ENCODE data around the gene DDI2. TPM values are rescaled to one million over a fixed set of nuclear protein-coding genes. Genes with fewer than 3 reads are reported as not detected.

The DDI2 gene
- total and polyA plus RNA-seq, 10 of the 15 experiments (the other 5 are each of a cell fraction or from before 2014, with no cell fraction given): 3.3 to 33.1 (median 11.6) TPM

DNA sequence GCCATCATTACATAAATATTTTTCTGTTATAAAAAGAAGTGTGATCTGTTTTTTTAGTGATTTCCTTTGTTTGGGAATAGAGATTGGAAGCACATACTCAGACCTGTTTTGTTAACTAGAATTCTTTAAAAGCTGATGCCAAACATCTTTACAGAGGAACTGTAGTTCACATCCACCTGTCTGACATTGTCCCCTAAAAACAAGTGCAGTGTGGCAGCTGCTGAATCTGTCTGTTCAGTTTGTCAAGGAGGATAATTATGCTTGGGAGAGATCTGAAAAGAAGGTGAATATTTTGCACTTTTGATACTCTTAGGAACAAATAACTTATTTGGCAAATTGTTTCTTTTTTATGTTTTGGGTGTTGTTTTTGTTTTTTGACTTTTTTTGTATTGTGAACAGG lies 46.0 kb upstream of the DDI2 start:
- FAIRE-seq (no peak), DNase-seq (ENCODE audit: low read depth, low spot score) (no peak), ATAC-seq (no peak; the same call in 2 of the 3 replicates)
- ChIA-PET CTCF (interaction anchor here (1.5 to 3.0 kb wide), 3 partner anchors 9 to 170 kb away, joined by 4 to 9 read pairs (median 5); partner anchors contain the start of gene DNAJC16), RAD21 (ENCODE audit: unreplicated experiment) (interaction anchor here (0.7 to 1.3 kb wide), 9 partner anchors 10 to 339 kb away, joined by 3 to 4 read pairs (median 3); partner anchors contain the start of gene DNAJC16), SMC1A (ENCODE audit: uncharacterized antibody, unreplicated experiment) (interaction anchor here (0.5 to 2.4 kb wide), 10 partner anchors 10 to 305 kb away, joined by 3 to 14 read pairs (median 4); no protein-coding TSS in a partner anchor), POLR2A (interaction anchor here (0.6 to 2.4 kb wide), 7 partner anchors 9 to 645 kb away, joined by 3 to 8 read pairs (median 6); partner anchors contain the start of gene DDI2)
- Histone ChIP-seq H3K9ac (ENCODE audit: control insufficient read depth, insufficient read depth, low read length) (no peak overlapping the region), H3K4me3 (no peak overlapping the region), H3K36me3 (ENCODE audit: control insufficient read depth in 2 of 2, insufficient read depth in 2 of 2, low read length in 1 of 2) (peaks cover 0 to 6% of the 10 kb centered on the region in 2 experiments; a peak in 3 of 4 replicates), H3K27me3 (replicated peaks in 1 of 2; ENCODE audit: control insufficient read depth in 2 of 2, insufficient read depth in 2 of 2, low read length in 1 of 2) (no peaks in the 10 kb centered on the region), H4K20me1 (ENCODE audit: control insufficient read depth, insufficient read depth) (no peaks in the 10 kb centered on the region), H3K4me1 (ENCODE audit: control insufficient read depth, insufficient read depth, low read length) (peaks cover 8% of the 10 kb centered on the region), H3K4me2 (ENCODE audit: control insufficient read depth, insufficient read depth) (no peak overlapping the region), H3K79me2 (ENCODE audit: control insufficient read depth, insufficient read depth, low read length) (no peaks in the 10 kb centered on the region), H3K9me3 (replicated peaks; ENCODE audit: control insufficient read depth, insufficient read depth, low read length) (no peaks in the 10 kb centered on the region), H3K27ac (ENCODE audit: control insufficient read depth, insufficient read depth) (peak overlapping the region; percentile 10; the same call in 1 of the 2 replicates), H2AFZ (ENCODE audit: control insufficient read depth, low read depth, low read length) (no peak overlapping the region)
- BruUV-seq (replicated peaks): no TSS peak
- in situ Hi-C loops (cut with MboI) (no loop called here), intact Hi-C loops (cut with micrococcal nuclease; ENCODE audit: unreplicated experiment) (no loop called here)
- TF ChIP-seq RAD21 (IDR thresholded peaks at IDR 0.05; ENCODE audit: insufficient read depth, low read depth, low read length): no peak
- no peak for TF ChIP-seq NFYB (IDR thresholded peaks at IDR 0.05; ENCODE audit: insufficient read depth, low read depth, low read length)
- TF ChIP-seq, protein P1, sequence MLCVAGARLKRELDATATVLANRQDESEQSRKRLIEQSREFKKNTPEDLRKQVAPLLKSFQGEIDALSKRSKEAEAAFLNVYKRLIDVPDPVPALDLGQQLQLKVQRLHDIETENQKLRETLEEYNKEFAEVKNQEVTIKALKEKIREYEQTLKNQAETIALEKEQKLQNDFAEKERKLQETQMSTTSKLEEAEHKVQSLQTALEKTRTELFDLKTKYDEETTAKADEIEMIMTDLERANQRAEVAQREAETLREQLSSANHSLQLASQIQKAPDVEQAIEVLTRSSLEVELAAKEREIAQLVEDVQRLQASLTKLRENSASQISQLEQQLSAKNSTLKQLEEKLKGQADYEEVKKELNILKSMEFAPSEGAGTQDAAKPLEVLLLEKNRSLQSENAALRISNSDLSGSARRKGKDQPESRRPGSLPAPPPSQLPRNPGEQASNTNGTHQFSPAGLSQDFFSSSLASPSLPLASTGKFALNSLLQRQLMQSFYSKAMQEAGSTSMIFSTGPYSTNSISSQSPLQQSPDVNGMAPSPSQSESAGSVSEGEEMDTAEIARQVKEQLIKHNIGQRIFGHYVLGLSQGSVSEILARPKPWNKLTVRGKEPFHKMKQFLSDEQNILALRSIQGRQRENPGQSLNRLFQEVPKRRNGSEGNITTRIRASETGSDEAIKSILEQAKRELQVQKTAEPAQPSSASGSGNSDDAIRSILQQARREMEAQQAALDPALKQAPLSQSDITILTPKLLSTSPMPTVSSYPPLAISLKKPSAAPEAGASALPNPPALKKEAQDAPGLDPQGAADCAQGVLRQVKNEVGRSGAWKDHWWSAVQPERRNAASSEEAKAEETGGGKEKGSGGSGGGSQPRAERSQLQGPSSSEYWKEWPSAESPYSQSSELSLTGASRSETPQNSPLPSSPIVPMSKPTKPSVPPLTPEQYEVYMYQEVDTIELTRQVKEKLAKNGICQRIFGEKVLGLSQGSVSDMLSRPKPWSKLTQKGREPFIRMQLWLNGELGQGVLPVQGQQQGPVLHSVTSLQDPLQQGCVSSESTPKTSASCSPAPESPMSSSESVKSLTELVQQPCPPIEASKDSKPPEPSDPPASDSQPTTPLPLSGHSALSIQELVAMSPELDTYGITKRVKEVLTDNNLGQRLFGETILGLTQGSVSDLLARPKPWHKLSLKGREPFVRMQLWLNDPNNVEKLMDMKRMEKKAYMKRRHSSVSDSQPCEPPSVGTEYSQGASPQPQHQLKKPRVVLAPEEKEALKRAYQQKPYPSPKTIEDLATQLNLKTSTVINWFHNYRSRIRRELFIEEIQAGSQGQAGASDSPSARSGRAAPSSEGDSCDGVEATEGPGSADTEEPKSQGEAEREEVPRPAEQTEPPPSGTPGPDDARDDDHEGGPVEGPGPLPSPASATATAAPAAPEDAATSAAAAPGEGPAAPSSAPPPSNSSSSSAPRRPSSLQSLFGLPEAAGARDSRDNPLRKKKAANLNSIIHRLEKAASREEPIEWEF (IDR thresholded peaks at IDR 0.05; ENCODE audit: insufficient replicate concordance, low read depth, low read length): no peak
- TF ChIP-seq POU2F2 (IDR thresholded peaks at IDR 0.05; ENCODE audit: borderline replicate concordance, low read depth, low read length): no peak
- TF ChIP-seq, protein P2, sequence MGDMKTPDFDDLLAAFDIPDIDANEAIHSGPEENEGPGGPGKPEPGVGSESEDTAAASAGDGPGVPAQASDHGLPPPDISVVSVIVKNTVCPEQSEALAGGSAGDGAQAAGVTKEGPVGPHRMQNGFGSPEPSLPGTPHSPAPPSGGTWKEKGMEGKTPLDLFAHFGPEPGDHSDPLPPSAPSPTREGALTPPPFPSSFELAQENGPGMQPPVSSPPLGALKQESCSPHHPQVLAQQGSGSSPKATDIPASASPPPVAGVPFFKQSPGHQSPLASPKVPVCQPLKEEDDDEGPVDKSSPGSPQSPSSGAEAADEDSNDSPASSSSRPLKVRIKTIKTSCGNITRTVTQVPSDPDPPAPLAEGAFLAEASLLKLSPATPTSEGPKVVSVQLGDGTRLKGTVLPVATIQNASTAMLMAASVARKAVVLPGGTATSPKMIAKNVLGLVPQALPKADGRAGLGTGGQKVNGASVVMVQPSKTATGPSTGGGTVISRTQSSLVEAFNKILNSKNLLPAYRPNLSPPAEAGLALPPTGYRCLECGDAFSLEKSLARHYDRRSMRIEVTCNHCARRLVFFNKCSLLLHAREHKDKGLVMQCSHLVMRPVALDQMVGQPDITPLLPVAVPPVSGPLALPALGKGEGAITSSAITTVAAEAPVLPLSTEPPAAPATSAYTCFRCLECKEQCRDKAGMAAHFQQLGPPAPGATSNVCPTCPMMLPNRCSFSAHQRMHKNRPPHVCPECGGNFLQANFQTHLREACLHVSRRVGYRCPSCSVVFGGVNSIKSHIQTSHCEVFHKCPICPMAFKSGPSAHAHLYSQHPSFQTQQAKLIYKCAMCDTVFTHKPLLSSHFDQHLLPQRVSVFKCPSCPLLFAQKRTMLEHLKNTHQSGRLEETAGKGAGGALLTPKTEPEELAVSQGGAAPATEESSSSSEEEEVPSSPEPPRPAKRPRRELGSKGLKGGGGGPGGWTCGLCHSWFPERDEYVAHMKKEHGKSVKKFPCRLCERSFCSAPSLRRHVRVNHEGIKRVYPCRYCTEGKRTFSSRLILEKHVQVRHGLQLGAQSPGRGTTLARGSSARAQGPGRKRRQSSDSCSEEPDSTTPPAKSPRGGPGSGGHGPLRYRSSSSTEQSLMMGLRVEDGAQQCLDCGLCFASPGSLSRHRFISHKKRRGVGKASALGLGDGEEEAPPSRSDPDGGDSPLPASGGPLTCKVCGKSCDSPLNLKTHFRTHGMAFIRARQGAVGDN (IDR thresholded peaks at IDR 0.05): no peak
- no peak for TF ChIP-seq WRNIP1 (IDR thresholded peaks at IDR 0.05; ENCODE audit: borderline replicate concordance, low read depth, low read length)
- TF ChIP-seq SREBF2 (IDR thresholded peaks at IDR 0.05; ENCODE audit: low read length): no peak
- no peak for TF ChIP-seq YBX1 (IDR thresholded peaks at IDR 0.05)
- TF ChIP-seq POLR2A (IDR thresholded peaks at IDR 0.05; ENCODE audit: low read depth, low read length): no peak
- TF ChIP-seq, protein P3, sequence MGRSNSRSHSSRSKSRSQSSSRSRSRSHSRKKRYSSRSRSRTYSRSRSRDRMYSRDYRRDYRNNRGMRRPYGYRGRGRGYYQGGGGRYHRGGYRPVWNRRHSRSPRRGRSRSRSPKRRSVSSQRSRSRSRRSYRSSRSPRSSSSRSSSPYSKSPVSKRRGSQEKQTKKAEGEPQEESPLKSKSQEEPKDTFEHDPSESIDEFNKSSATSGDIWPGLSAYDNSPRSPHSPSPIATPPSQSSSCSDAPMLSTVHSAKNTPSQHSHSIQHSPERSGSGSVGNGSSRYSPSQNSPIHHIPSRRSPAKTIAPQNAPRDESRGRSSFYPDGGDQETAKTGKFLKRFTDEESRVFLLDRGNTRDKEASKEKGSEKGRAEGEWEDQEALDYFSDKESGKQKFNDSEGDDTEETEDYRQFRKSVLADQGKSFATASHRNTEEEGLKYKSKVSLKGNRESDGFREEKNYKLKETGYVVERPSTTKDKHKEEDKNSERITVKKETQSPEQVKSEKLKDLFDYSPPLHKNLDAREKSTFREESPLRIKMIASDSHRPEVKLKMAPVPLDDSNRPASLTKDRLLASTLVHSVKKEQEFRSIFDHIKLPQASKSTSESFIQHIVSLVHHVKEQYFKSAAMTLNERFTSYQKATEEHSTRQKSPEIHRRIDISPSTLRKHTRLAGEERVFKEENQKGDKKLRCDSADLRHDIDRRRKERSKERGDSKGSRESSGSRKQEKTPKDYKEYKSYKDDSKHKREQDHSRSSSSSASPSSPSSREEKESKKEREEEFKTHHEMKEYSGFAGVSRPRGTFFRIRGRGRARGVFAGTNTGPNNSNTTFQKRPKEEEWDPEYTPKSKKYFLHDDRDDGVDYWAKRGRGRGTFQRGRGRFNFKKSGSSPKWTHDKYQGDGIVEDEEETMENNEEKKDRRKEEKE (IDR thresholded peaks at IDR 0.05): no peak
- no peak for TF ChIP-seq CREM (IDR thresholded peaks at IDR 0.05; ENCODE audit: low read depth)

Data from GM12878 (cell line).